Measurements from ENCODE around the gene CDKN2B-AS1. TPM values are rescaled to one million over a fixed set of nuclear protein-coding genes. Genes with fewer than 3 reads are reported as not detected.
A peak's percentile ranks its signal among the peaks of the same experiment; 100 is the strongest.

The CDKN2B-AS1 gene
- total RNA-seq, 1 experiment from 2014 or later = 0.24 TPM

- POLR2A ChIA-PET = no interaction called here
- DNase-seq (ENCODE audit: low spot score) = peak; percentile 49
- no peak overlapping the region for H3K27ac Mint-ChIP-seq
These were observed 1.2 kb downstream of the CDKN2B-AS1 start for GRCh38 chr9:21995666-21996398.

GRCh38 chr9:21996438-21996837 lies 1.8 kb downstream of the CDKN2B-AS1 start:
- POLR2A ChIA-PET = no interaction called here
- Mint-ChIP-seq H3K9me3 (no peaks in the 10 kb centered on the region), H3K27ac (no peak overlapping the region), H3K27me3 (ENCODE audit: low read depth) (peaks cover 93% of the 10 kb centered on the region), H3K4me3 (peak overlapping the region; percentile 63), H3K36me3 (no peaks in the 10 kb centered on the region), H3K4me1 (peaks cover 36% of the 10 kb centered on the region)
- peak; percentile 23 for ATAC-seq
- no peak for TF ChIP-seq NR2C2 (CRISPR knock-in tag; IDR thresholded peaks at IDR 0.05)
- TF ChIP-seq ZNF232 (CRISPR knock-in tag; IDR thresholded peaks at IDR 0.05) = no peak
- CTCF ChIA-PET = interaction anchor here (0.7 to 4.3 kb wide), 6 partner anchors 10 to 287 kb away, joined by 3 to 42 read pairs (median 4); partner anchors contain the start of gene CDKN2B
- DNase-seq (ENCODE audit: low spot score) = peak; percentile 68

More at GRCh38 chr9:21995666-21996398, 1.2 kb downstream of the CDKN2B-AS1 start:
- no peak for TF ChIP-seq NFYB (CRISPR knock-in tag; conservative IDR thresholded peaks at IDR 0.05; ENCODE audit: low read depth)
- 0 out of 2 replicates have a peak, but pooled peaks have one; percentile 0 for TF ChIP-seq USF1 (CRISPR knock-in tag; IDR thresholded peaks at IDR 0.05)
- H3K4me1 Mint-ChIP-seq = peaks cover 36% of the 10 kb centered on the region
- peaks cover 93% of the 10 kb centered on the region for H3K27me3 Mint-ChIP-seq (ENCODE audit: low read depth)
- CTCF ChIA-PET = interaction anchor here (0.7 to 4.3 kb wide), 7 partner anchors 11 to 287 kb away, joined by 3 to 42 read pairs (median 5); partner anchors contain the start of gene CDKN2B
- peak; percentile 42 for ATAC-seq
- no peaks in the 10 kb centered on the region for H3K36me3 Mint-ChIP-seq
- peak overlapping the region; percentile 63 for H3K4me3 Mint-ChIP-seq
- H3K9me3 Mint-ChIP-seq = no peaks in the 10 kb centered on the region

- ChIA-PET CTCF (interaction anchor here (0.7 to 4.3 kb wide), 7 partner anchors 10 to 28 kb away, joined by 3 to 42 read pairs (median 5); partner anchors contain the start of gene CDKN2B), POLR2A (no interaction called here)
- Mint-ChIP-seq H3K4me3 (peak overlapping the region; percentile 63), H3K27me3 (ENCODE audit: low read depth) (peaks cover 93% of the 10 kb centered on the region), H3K36me3 (no peaks in the 10 kb centered on the region), H3K9me3 (no peaks in the 10 kb centered on the region), H3K27ac (no peak overlapping the region), H3K4me1 (peaks cover 36% of the 10 kb centered on the region)
- TF ChIP-seq GRHL2 (CRISPR knock-in tag; IDR thresholded peaks at IDR 0.05; ENCODE audit: insufficient replicate concordance, severe bottlenecking) = no peak
- no peak for TF ChIP-seq RELA (CRISPR knock-in tag; IDR thresholded peaks at IDR 0.05; ENCODE audit: borderline replicate concordance)
- TF ChIP-seq NR1H2 (CRISPR knock-in tag; IDR thresholded peaks at IDR 0.05) = no peak
- no peak for TF ChIP-seq OVOL2 (CRISPR knock-in tag; IDR thresholded peaks at IDR 0.05; ENCODE audit: borderline replicate concordance)
- TF ChIP-seq USF2 (CRISPR knock-in tag; IDR thresholded peaks at IDR 0.05) = no peak
- no peak for TF ChIP-seq ZNF121 (CRISPR knock-in tag; IDR thresholded peaks at IDR 0.05)
- TF ChIP-seq JUN (CRISPR knock-in tag; IDR thresholded peaks at IDR 0.05) = no peak
- TF ChIP-seq USF1 (CRISPR knock-in tag; IDR thresholded peaks at IDR 0.05) = no peak
- no peak for TF ChIP-seq E2F4 (CRISPR knock-in tag; IDR thresholded peaks at IDR 0.05; ENCODE audit: borderline replicate concordance, low read depth)
- no peak for TF ChIP-seq CBFB (CRISPR knock-in tag; IDR thresholded peaks at IDR 0.05; ENCODE audit: low read depth)
- no peak for TF ChIP-seq MLX (CRISPR knock-in tag; IDR thresholded peaks at IDR 0.05)
- TF ChIP-seq ZNF232 (CRISPR knock-in tag; IDR thresholded peaks at IDR 0.05) = no peak
- TF ChIP-seq EMX1 (CRISPR knock-in tag; IDR thresholded peaks at IDR 0.05) = no peak
- TF ChIP-seq TP53 (CRISPR knock-in tag; IDR thresholded peaks at IDR 0.05) = no peak
- TF ChIP-seq ZBTB43 (CRISPR knock-in tag; IDR thresholded peaks at IDR 0.05) = no peak
- TF ChIP-seq ELF4 (CRISPR knock-in tag; IDR thresholded peaks at IDR 0.05; ENCODE audit: low read depth) = no peak
- TF ChIP-seq HMGA2 (CRISPR knock-in tag; IDR thresholded peaks at IDR 0.05) = no peak
- TF ChIP-seq NFYB (CRISPR knock-in tag; conservative IDR thresholded peaks at IDR 0.05; ENCODE audit: low read depth) = no peak
- DNase-seq (ENCODE audit: low spot score) = no peak
- no peak for ATAC-seq
These were observed 2.3 kb downstream of the CDKN2B-AS1 start for GRCh38 chr9:21996858-21997257.
